Hippocampal formation (tissue), 2 donors: ENCODE measurements around the gene FKBP10.
A peak's percentile ranks its signal among the peaks of the same experiment; 100 is the strongest.

ENCODE experiments used
- DNase-seq, 2 donors: peaks; one replicate each; lab custom pipeline; 2025; lab: John Stamatoyannopoulos, UW

Gene FKBP10

GRCh38 chr17:41784207-41784744 is 28.5 kb upstream of the FKBP10 start:
- DNase-seq: no peak

- DNase-seq: no peak
Measured at GRCh38 chr17:41785091-41785858, 27.5 kb upstream of the FKBP10 start.

- DNase-seq: no peak
Measured at GRCh38 chr17:41785859-41786226, 27.0 kb upstream of the FKBP10 start.

- DNase-seq: peak; percentile 99
Measured at GRCh38 chr17:41786227-41787020, 26.4 kb upstream of the FKBP10 start, which contains the start of gene JUP. Gene JUP (minus strand): TSS chr17:41786711. CDS start chr17:41771854, 14,857 bp downstream.

GRCh38 chr17:41787021-41787418 is 25.8 kb upstream of the FKBP10 start:
- DNase-seq: no peak

GRCh38 chr17:41792845-41793783 is 19.7 kb upstream of the FKBP10 start:
- no peak for DNase-seq

- DNase-seq: no peak
Measured at GRCh38 chr17:41793784-41794539, 18.8 kb upstream of the FKBP10 start.

GRCh38 chr17:41794540-41794975 is 18.2 kb upstream of the FKBP10 start:
- DNase-seq: no peak

- no peak for DNase-seq
Measured at GRCh38 chr17:41796121-41796895, 16.5 kb upstream of the FKBP10 start.

GRCh38 chr17:41797377-41797776 is 15.4 kb upstream of the FKBP10 start:
- DNase-seq: no peak

- no peak for DNase-seq
Measured at GRCh38 chr17:41799366-41799765, 13.4 kb upstream of the FKBP10 start.

- no peak for DNase-seq
Measured at GRCh38 chr17:41800601-41801373, 12.0 kb upstream of the FKBP10 start.

- peak; percentile 52 to 71 for DNase-seq
Measured at GRCh38 chr17:41801374-41802271, 11.2 kb upstream of the FKBP10 start.

GRCh38 chr17:41803049-41804020 is 9.5 kb upstream of the FKBP10 start:
- DNase-seq: no peak

GRCh38 chr17:41806685-41807445 is 5.9 kb upstream of the FKBP10 start:
- no peak for DNase-seq
